ENCODE measurements around the gene RASSF5.
A peak's percentile ranks its signal among the peaks of the same experiment; 100 is the strongest.

Gene RASSF5

DNA sequence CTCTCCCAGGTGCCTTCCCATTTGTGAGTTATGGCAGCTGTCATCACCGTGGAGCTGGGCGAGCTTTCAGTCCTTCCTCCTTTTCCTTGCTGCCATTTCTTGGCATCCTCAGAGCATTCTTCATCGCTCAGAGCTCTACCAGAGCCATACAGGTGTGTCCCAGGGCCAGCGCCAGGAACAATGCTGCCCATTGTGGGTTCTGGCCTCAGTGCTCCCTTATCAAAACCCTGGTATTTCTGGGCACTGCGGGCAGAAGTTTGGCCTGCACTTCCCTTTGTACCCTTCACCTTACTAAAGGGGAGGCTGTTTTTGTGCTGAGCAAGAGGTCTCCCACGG is 28.5 kb downstream of the RASSF5 start:
- no peak for DNase-seq (ENCODE audit: low read depth, low spot score)
- no peak overlapping the region for H3K4me3 ChIP-seq (ENCODE audit: low read length)

DNA sequence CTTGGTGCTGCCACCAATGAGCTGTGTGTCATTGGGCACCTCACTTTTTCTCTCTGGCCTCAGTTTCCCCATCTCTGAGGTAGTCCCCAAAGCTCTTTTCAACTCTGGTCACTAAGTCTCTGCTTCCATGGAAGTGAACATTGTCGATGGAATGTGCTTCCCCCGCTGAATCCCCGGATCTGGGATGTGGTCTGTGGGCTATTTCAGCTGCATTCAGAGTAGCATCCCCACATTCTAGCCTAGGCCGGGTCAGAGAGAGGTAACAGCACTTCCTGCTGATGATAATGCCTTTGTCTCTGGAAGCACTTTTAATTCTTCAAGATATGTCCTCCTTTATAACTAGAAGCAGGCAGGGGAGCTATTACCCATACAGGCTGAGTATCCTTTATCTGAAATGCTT is 29.8 kb downstream of the RASSF5 start:
- H3K4me3 ChIP-seq (ENCODE audit: low read length) = no peak overlapping the region
- DNase-seq (ENCODE audit: low read depth, low spot score) = no peak

DNA sequence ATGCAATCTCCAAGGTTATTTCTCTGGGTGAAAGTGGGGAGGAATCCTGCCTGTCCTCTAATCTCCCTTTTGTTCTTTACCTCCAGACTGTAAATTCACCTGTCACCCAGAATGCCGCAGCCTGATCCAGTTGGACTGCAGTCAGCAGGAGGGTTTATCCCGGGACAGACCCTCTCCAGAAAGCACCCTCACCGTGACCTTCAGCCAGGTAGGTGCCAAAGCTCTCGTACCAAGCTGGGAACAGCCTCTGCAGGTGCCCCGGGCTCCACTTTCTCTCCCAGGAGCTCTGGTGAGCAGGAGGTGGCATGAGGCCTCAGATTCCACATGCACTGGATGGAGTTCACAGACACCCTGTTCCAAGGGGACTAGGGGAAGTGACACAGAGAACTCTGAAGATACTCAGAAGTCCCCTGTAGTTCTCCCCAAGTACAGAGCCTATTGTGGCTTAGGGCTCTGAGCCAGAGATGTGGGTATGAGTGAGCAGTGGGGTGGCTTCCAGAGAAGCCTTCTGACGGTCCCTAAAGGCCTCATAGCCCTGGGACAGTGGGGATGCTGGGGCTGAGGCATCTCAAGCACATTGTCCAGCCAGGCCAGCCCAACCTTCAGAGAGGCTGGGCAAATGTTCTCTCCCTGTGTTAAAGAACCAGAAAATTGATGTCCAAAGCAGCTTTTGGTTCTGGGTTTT is 30.9 kb downstream of the RASSF5 start:
- DNase-seq (ENCODE audit: low read depth, low spot score) = no peak
- H3K4me3 ChIP-seq (ENCODE audit: low read length) = no peak overlapping the region

DNA sequence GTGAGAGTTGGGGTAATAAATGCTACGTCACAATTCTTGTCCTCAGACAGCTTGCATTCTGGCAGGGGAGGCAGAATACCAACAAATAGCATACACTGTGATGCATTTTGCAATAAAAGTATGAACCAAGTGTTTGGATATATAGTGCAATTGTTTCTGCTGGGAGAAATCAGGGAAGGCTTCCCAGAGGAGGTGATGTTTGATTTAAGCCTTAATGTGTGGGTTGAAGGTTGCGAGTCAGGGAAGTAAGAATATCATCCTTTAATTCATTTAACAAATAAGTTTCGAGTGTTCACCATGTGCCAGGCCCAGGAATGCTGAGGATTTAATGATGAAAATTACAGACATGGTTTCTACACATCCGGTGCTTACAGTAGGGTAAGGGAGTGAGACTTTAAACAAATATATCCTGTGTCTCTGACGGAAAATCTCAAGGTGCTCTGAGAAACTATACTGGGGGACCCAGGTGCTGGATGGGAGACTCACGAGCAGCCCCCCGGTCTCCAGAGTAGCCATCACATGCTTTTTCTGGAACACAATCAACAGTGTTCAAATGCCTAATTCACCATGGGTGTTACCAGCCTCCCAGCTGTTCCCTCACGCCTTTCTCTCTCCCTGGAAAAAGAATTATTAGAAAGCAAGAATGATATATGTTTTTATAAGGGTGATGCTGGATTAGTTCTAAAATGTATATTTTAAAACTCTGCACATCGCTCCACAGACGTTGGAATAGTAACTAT is 31.7 kb downstream of the RASSF5 start:
- DNase-seq (ENCODE audit: low read depth, low spot score) = no peak
- H3K4me3 ChIP-seq (ENCODE audit: low read length) = no peak overlapping the region

DNA sequence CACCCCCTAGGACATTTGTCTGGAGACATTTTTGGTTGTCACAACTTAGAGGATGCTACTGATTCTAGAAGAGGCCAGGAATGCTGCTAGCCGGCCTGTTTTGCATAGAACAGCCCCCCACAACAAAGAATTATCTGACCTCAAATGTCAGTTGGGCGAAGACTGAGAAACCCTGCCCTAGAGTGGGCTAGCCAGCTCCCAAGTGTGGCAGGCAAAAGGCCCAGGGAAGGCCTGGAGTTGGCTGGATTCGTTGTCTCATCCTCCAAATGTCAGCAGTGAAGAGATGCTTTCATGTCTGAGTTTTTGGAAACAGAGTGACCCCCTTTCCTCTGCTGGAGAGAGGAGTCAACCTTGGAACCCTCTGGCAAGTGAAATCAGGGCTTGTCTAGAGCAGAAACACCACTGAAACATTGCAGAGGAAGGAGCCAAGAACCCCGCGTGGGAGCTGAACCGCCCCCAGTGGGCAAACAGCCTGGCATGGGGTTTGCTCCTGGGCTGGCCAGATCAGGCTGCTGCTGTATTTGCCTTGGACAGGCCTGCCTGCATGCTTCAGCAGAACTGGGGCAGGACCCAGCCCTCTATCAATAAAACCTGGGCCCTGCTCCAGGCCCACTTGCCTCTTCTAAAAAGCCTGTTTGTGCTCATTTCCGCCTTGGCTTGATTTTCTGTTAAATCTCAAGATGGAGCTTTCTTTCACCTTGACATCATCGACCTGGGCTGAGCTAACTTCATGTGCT is 32.9 kb downstream of the RASSF5 start:
- H3K4me3 ChIP-seq (ENCODE audit: low read length) = no peak overlapping the region
- DNase-seq (ENCODE audit: low read depth, low spot score) = no peak

DNA sequence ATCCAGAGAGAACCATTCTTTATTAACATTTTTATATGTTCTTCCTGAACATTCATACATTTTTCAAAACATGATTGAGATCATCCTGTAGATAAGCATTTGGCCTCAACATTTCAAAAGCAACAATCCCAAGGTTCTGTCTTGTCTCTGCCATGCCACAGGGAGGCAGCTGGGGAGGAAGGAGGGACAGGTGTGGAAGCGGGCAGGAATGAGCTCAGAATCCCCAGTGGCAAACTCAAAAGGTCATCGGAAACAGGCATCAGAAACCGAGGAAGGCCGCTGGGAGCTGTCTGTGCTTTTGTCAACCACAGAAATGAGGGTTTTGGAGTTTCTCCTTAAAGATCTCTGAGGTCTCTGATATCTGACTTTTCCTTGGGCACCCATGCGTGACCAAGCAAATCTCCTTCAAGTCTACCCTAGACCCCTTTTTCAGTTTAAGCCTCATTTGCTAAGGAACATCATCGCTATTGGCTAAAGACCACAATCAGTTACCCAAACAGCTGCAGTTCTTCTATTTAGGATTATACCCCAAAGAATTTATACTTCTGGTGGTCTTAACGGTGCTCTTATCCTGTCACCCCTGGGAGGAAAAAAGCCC is 34.0 kb downstream of the RASSF5 start:
- H3K4me3 ChIP-seq (ENCODE audit: low read length) = no peak overlapping the region
- DNase-seq (ENCODE audit: low read depth, low spot score) = no peak

DNA sequence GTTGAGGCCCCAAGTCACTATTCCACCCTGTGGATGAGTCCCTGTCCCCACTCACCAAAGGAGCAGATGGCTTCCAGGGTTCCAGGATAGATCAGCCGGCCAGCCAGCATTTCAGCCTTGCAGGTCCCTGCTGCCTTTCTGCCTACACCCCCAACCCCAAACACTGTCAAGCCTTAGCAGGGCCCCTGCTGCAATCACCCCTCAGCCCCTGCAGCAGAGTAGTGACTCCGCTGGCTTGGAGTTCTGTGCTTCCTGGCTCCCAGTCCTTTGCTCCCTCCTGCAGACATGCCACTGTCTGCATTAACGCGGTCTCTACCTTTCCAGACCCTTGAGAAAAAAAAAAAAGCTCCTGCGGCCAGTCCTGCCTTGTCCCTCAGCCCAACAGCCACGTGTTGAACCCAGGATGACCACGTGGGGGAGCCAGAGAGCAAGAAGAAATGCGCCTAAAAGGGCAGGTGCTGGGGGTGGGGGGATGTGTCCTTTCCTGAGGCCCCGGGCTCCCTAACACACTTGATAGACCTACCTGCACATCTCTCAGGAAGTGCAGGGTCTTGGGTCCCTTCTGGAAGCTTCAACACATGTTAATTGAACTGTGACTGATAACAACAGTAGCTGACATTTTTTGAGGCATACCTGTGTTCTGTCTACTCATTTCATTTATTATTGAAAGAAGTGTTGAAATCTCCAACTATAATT is 37.4 kb downstream of the RASSF5 start:
- no peak overlapping the region for H3K4me3 ChIP-seq (ENCODE audit: low read length)

DNA sequence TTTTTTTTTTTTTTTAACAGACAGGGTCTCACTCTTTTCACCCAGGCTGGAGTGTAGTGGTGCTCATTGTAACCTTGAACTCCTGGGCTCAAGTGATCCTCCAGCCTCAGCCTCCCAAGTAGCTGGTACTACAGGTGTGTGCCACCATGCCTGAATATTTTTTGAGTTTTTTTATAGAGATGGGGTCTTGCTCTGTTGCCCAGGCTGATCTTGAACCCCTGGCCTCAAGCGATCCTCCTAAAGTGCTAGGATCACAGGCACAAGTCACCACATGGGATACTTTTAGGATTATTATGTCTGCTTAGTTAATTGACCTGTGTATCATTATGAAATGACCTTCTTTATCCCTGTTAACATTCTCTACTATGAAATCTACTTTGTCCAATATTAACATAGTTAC is 38.0 kb downstream of the RASSF5 start:
- H3K4me3 ChIP-seq (ENCODE audit: low read length) = no peak overlapping the region
- no peak for DNase-seq (ENCODE audit: low read depth, low spot score)

More for the DNA sequence above, 37.4 kb downstream of the RASSF5 start:
- DNase-seq (ENCODE audit: low read depth, low spot score) = peak; percentile 57

DNA sequence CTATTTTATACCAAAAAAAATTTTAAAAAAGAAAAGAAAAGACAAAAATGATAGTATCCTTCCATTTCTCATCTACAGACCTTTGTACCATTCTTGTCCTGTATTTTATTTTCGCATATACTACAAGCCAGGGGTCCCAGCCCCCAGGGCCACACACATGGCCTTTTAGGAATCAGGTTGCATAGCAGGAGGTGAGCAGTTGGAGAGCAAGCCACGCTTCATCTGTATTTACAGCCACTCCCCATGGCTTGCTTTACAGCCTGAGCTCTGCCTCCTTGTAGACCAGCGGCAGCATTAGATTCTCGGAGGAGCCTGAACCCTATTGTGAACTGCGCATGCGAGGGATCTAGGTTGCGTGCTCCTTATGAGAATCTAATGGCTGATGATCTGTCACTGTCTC is 39.8 kb downstream of the RASSF5 start:
- DNase-seq (ENCODE audit: low read depth, low spot score) = no peak
- H3K4me3 ChIP-seq (ENCODE audit: low read length) = no peak overlapping the region

DNA sequence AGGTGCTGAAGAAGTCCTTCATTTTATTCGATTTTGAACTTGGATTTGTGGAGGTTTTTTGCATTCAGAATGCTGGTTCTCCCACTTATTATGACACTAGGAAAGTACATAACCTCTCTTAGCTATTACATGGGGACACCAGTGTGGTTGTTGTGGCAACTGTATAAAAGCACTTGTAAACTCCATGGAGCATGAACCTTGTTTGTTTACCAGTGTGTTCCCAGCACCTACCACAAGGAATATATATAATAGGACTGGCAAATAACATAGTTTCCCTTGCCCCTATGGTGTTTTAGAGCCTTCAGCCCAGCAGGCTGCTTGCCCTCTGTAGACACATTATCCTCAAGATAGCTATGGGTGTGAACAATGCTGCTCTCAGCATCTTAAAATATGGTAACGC is 43.1 kb downstream of the RASSF5 start:
- no peak for DNase-seq (ENCODE audit: low read depth, low spot score)
- H3K4me3 ChIP-seq (ENCODE audit: low read length) = no peak overlapping the region

DNA sequence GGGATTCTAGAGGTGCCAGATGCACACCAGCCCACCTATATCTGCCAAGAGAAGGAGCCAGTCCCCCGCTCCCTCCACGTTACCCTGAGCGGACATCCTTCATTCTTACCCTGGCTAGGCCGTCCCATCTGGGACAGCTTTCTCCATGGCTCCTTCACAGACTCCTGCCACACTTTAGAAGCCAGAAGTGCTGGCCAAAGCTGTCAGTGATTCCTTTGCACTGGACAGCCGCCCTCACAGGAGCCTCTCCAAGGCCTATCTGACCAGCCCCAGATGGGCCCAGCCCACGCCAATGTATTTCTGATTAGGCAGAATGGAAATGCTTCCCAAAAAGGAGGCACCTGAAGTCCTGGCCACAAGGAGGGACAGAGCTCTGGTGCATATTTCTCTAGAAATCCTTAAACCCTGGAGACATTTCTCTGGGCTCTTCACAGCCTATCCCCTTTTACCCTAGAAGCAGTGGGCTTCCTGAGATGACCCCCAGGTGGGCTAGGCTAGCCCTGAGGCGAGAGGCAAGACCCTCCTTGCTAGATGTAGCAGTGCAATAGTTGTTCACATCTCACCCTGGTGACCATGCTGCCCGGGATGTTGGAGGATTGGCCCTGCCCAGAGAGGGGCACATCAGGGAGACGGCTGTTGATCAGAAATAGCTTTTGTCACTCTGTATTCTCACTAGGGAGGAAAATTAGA is 44.1 kb downstream of the RASSF5 start:
- no peak overlapping the region for H3K4me3 ChIP-seq (ENCODE audit: low read length)
- DNase-seq (ENCODE audit: low read depth, low spot score) = no peak

DNA sequence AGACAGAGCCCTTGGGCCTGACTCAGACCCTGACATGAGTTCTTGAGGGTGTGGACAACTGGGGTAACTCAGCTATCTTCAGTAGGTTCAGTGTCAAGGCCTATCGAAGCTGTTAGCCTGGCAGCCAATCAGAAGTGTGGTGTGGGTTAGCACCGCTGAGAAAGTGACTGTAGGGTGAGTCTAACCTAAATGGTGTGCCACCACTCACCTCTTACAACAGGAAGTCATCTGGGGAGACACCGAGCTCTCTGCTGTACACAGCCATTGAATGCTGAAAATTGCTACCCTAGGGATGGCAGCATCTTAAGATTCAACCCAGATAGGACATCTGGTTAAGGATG is 44.6 kb downstream of the RASSF5 start:
- DNase-seq (ENCODE audit: low read depth, low spot score) = peak; percentile 89
- H3K4me3 ChIP-seq (ENCODE audit: low read length) = no peak overlapping the region

DNA sequence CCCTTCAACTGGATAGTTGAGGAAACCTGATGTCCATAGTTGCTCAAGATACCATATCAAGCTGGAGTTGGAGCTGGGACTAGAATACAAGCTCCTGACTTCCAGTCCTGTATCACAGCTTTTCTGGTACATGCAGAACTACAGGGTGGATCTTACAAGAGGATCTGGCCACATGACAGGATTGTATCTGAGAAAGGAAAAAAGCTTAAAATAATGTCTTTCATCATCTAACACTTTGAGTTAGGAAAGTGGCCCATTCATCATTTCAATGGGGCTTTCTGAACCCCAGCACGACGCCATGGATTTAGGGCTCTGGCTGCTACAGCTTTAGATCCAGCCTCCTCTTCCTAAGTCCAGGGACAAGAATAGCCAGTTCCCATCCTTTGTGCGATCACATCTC is 46.9 kb downstream of the RASSF5 start:
- H3K4me3 ChIP-seq (ENCODE audit: low read length) = no peak overlapping the region
- DNase-seq (ENCODE audit: low read depth, low spot score) = no peak

DNA sequence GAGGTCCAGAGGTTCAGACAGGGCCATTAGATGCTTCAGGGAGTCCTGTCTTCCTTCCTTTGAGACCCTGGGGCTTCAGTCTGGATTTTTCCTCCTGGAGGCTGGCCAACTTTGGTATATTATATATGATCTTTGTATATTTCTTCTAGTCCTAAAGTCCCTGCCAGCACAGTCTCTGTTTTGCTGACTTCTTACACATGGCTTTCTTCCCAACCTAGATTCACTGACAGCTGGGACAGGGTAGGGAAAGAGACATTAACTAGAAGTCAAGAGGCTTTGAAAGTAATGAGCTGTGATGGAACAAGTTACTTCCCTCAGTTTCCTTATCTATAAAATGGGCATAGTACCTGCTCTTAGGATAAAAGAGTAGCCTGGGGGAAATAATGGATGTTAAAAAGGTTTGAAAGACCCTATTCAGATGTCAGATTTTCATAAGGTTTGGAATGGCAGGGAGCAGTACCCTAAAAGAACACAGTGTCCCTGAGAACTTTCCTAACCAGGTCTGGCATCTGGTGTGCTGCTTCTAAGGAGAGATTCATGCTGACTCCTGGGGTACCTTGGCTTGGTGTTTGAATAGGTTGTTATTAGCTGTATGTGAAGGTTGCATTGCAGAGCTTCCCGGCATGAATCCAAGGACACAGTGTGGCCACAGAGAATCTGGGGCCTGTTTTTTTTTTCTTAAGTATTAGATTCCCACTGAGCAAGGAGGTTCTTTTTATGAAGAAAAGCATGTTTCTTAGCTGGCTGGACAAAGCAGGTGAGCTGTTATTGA is 47.6 kb downstream of the RASSF5 start:
- no peak overlapping the region for H3K4me3 ChIP-seq (ENCODE audit: low read length)
- no peak for DNase-seq (ENCODE audit: low read depth, low spot score)

DNA sequence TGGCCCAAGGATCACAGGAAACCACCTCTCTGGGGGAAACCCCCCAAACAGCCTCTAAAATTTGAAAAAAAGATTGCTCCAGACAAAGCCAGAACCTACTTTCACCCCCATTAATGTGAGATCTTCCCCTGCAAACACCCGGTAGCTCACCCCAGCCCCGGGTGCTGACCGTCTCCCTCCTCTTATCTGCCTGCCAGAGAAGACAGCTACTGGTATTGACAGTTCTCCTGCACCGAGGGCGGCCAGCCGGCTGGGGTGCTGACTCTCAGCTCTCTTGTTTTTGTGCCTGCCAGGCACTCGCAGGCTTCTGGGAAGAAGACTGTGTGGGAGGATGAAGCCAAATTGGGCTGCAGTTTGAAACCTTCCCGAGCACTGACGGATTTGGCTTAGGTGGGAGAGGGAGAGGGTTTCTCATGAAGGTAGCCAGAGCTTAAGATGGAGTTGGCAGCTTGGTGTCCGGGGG is 48.2 kb downstream of the RASSF5 start:
- no peak for DNase-seq (ENCODE audit: low read depth, low spot score)
- H3K4me3 ChIP-seq (ENCODE audit: low read length) = no peak overlapping the region

DNA sequence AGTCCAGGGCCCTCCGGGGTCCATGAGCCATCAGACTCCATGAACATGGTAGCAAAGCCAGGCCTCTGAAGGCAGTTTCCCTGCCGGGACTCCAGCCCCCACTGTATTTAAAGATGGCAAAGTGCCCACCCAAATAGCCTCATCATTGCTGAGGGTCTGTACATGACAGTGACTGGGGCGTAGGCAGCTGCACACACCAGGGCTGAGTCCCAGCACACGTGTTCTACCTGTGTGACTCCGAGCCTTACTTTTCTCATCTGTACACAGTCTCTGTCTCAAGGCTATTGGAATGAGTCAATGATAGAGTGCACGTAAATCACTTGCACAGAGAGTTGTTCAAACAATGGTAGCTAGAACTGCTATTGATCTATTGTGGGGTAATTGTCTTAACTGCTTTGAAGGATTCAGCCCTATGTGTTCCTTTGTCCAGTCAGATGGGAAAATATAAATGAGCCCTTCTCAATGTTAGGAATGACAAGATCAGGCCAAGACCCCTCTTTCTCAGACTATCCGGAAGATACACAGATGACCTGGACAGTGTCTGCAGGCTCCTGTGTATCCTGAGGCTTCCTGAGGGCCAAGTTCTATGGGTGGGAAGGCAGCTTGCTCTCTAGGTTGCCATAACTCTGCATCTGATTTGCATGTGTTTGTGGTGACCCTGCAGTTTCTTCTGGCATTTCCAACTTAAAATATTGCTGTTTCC is 48.9 kb downstream of the RASSF5 start:
- DNase-seq (ENCODE audit: low read depth, low spot score) = no peak
- peak overlapping the region; percentile 98 for H3K4me3 ChIP-seq (ENCODE audit: low read length)

DNA sequence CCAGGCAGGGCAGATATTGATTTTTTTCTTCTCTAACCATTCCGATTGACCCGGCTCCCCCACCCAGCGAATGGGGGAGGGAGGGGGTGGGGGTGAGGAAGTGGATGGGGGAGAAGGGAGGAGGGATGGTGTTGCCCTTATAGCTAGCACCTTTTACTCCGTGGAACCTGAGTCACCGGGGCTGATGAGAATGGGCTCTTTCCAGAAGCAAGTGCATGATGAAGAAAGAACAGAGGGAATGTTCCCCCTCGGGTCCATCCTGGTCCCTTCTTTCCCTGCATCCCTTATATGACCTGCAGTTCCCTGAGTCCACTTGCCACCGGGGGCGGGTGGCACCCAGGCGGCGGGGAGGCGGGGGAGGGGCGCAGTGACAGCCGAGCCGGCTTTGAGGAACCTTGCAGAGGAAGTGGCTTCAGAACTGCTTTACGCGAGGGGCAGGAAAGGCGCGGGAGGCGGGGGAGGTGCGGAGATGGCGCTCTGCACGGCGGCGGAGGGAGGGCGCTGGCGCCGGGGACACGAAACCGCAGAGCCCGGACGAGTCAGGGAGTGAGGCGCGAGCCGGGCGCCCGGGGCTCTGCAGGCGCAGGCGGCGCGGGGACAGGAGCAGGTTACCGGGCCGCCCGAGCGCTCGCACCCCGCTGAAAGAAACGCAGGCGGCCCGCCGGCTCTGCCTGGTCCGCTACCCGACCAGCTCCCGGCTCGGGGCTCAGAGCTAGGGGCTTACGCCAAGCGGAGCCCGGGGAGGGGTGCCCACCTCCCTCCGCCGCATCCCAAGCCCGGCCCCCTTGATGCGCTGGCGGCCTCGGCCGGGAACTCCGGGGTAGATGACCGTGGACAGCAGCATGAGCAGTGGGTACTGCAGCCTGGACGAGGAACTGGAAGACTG is 49.7 kb downstream of the RASSF5 start:
- peak; percentile 91 for DNase-seq (ENCODE audit: low read depth, low spot score)
- H3K4me3 ChIP-seq (ENCODE audit: low read length) = peak overlapping the region; percentile 98

All from Jurkat, Clone E6-1 (cell line).